HG03095 (cell line): ENCODE measurements around the gene THAP5.
"Not testable (repeated sequence)": the region's sequence is repeated elsewhere in the genome, so short reads cannot be mapped to it uniquely, and the experiment has no call there.

Source experiments
- ATAC-seq: cut with Tn5 transposase; IDR thresholded peaks from one replicate; pipeline ENCODE4 v1.9.1; 2021; ENCODE audit warnings: moderate library complexity; ENCODE audit not compliant: unreplicated experiment

Gene THAP5

DNA sequence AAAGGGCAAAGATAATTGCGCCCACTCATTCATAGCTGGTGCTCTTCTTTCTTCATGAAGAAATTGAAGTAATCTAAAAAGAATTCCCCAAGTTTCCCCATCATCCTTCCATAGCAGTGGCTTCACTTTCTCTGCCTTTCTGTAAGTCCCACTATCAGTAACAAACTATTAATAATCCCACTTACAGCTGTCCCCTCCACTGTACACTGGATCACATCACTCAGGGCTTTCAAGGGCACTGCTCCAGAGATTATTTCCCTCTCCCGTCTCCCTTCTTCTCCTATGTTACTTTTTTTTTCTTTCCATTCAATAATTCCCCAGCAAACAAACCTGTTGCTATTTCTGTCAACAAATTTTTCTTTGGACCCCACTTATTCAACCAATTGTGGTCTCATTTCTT lies 16.3 kb upstream of the THAP5 start:
- ATAC-seq, result no peak

- ATAC-seq, result no peak
Observed at GRCh38 chr7:108584211-108584610, 14.7 kb upstream of the THAP5 start.

GRCh38 chr7:108581655-108582491 lies 12.4 kb upstream of the THAP5 start:
- no peak for ATAC-seq

DNA sequence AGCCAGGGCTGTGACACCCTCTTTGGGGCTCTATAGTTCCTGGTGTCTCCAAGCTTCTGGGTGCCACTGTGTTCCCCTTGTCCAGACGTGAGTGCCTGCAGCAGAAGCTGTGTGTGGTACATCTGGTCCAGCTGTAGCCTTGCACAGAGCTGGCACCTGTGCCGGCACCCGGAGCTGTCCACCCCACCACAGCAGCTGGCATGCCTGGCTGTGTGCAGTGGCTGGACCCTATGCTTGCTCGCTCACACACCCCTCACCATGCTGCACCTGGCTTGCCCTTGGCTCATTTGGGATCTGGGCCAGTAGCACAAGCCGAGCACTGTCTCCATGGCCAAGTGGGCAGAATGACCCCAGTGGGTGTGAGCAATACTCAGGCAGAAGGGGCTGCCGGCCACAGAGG lies 10.8 kb upstream of the THAP5 start:
- ATAC-seq, result no peak

DNA sequence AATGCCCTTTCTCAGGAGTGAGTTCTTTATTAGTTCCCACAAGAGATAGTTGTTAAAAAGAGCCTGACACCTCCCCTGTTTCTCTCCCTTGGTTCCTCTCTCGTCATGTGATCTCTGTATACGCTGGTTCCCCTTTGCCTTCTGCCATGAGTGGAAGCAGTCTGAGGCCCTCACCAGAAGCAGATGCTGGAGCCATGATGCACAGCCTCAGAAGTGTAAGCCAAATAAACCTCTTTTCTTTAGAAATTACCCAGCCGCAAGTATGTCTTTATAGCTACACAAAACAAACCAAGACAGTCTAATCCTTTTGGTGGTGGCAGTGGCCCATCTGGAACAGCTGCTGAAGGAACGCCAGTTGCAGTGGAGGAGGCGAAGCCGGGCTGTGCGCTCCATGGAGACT lies 9.4 kb upstream of the THAP5 start:
- ATAC-seq, result no peak

DNA sequence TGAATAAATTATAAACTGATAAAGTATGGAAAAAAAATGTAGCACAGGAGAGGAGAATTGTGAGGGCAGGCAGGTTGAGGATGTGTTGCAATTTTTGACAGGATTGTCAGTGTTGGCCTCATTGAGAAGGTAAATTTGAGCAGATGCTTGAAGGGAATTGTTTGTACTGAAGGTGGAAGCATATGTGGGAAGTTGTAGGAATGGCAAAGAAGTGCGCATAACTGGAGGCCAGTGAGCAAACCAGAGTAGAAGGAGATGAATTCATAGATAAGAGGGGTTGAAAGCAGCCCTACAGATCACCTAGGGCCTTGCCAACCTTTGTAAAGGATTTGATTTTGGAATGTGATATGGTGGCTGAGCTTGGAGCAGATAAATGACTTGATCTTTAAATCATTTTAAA lies 6.6 kb upstream of the THAP5 start:
- no peak for ATAC-seq

DNA sequence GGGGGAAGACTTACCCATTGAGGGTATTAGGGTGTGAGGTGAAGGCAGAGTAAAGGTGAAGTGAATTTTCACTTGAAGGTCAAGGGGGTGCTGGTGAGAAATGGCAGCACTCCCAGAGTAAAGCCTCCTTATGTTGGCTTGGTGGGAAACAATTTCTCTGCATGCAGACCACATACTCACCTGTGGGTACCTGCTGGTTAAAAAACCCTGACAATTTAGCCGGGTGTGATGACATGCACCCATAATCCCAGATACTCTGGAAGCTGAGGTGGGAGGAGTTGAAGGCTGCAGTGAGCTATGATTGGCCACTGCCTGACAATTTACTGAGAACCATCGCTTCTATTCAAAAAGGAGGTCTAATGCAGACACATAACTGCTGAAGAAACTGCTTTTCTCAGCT lies 5.7 kb upstream of the THAP5 start:
- ATAC-seq, result no peak

- no peak for ATAC-seq
Observed at GRCh38 chr7:108572480-108572879, 3.0 kb upstream of the THAP5 start.

DNA sequence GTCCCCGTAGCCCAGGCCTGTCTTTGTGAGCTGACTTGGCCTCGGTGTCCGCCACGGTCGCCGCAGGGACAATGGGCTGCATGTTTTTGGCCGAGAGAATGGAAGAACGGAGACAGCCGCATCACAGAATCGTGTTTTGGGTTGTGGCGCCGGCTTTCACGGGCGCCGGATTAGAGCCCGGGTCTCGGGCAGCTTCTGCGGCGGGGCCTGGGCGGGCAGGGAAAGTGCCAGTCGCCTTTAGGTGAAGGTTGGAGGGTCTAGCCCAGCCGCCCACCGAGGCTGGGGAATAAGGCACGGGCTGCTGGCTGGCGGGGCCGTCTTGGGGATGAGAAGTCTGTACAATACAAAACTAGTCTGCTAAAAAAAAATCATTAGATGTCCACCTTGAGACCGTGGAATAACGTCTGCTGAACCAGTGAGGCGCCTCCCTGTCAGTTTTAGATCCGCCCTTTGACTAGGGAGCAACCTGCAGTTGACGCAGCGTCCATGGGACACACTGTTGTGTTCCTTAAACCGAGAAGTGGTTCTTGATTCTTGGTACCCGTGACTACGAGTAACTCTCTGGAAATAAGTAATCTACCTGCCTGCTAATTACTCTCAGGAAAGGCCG lies 745 bp upstream of the THAP5 start:
- peak; percentile 23 for ATAC-seq

DNA sequence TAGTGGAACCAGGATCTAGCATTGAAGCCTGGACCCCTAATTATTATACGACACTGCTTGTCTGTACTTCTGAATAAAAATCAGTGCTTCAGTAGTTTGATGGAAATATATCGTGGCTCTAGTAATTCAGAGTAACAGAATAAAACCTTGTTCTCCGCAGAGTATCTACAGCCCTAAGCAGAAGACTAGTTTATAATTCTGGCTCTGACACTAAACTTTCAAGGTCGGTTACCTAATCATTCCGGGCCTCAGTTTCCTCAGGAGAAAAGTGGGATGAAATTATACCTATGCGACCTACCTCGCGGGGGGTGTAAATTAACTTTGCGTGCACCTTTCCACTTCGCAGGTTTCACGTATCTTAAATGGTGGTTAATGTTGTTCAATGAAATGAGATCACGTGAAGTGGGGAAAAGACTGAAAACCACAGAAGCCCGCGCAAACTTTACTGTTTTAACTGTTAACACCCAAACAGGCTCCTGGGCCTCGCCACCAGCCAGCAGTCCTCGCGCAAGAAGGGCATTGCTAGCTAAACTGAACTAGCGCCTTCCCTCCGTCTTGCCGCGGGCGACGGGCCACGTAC lies 615 bp downstream of the THAP5 start:
- no peak for ATAC-seq

- ATAC-seq, result no peak
Observed at GRCh38 chr7:108565987-108566386, 3.5 kb downstream of the THAP5 start.

- no peak for ATAC-seq
Observed at GRCh38 chr7:108561047-108561619, 8.4 kb downstream of the THAP5 start.

GRCh38 chr7:108559253-108559652 lies 10.3 kb downstream of the THAP5 start:
- no peak for ATAC-seq

DNA sequence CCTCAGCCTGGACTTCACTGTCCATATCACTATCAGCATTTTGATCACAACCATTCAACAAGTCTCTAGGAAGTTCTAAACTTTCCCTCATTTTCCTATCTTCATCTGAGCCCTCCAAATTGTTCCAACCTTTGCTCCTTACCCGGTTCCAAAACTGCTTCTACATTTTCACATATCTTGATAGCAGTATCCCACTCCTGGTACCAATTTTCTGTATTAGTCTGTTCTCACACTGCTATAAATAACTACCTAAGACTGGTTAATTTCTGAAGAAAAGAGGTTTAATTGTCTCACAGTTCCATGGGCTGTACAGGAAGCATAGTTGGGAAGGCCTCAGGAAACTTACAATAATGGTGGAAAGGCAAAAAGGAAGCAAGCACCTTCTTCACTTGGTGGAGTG lies 11.9 kb downstream of the THAP5 start:
- no peak for ATAC-seq

- no peak for ATAC-seq
Observed at GRCh38 chr7:108557191-108557590, 12.3 kb downstream of the THAP5 start.

DNA sequence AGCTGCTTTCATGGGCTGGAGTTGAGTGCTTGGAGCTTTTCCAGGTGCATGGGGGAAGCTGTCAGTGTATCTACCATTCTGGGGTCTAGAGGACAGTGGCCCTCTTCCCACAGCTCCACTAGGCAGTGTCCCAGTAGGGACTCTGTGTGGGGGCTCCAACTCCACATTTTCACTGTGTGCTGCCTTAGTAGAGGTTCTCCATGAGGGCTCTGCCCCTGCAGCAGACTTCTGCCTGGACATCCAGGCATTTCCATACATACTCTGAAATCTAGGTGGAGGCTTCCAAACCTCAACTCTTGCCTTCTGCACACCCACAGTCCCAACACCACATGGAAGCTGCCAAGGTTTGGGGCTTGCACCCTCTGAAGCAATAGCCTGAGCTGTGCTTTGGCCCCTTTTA lies 12.8 kb downstream of the THAP5 start:
- ATAC-seq, result not testable (repeated sequence)

DNA sequence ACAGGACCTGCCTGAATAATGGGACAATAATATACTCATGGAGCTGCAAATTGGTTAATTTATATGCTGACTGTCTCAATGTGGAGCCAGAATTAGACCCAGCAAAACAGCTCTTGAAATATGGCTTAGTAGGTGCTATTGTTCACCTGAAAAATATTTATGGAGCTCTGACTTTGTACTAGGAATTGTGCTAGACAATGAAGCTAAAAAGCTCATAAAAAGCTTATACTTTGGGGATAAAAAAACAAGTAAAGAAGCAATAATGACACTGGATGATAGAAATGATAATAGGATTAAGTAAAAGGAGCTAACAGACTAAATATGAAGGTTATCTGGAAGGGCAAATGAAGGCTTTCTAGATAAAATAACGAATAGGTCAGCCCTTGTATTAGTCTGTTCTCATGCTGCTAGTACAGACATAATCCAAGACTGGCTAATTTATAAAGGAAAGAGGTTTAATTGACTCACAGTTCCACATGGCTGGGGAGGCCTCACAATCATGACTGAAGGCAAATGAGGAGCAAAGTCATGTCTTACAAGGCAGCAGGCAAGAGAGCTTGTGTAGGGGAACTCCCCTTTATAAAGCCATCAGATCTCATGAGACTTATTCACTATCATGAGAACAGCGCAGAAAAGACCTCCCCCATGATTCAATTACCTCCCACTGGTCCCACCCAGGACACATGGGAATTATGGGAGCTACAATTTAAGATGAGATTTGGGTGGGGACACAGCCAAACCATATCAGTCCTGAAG lies 21.2 kb downstream of the THAP5 start:
- not testable (repeated sequence) for ATAC-seq

DNA sequence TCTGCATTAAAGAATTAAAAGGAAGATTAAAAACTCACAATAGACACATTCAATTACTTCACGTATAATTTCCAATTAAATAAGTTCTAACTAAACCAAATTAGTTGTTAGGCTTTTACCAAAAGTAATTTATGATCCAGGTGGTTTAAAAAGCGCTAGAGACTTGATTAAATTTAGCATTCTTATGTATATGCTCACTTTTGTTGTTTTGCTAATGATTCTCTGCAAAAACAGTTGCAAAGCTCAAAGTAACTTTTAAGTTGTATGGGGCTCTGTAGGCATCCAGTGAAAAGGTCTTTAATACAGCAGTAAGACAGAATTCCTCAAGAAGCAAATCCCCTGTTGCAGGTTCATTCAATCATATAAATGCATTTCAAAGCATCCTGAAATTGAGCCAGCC lies 28.0 kb downstream of the THAP5 start:
- ATAC-seq, result no peak

DNA sequence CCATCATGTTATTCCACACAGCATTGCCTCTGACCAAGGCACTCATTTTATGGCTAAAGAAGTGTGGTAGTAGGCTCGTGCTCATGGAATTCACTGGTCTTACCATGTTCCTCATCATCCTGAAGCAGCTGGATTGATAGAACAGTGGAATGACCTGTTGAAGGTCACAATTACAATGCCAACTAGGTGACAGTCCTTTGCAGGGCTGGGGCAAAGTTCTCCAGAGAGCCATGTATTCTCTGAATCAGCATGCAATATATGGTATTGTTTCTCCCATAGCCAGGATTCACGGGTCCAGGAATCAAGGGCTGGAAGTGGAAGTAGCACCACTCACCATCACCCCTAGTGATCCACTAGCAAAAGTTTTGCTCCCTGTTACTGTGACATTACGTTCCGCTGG lies 30.8 kb downstream of the THAP5 start:
- ATAC-seq, result not testable (repeated sequence)

GRCh38 chr7:108538236-108538635 lies 31.3 kb downstream of the THAP5 start:
- not testable (repeated sequence) for ATAC-seq

DNA sequence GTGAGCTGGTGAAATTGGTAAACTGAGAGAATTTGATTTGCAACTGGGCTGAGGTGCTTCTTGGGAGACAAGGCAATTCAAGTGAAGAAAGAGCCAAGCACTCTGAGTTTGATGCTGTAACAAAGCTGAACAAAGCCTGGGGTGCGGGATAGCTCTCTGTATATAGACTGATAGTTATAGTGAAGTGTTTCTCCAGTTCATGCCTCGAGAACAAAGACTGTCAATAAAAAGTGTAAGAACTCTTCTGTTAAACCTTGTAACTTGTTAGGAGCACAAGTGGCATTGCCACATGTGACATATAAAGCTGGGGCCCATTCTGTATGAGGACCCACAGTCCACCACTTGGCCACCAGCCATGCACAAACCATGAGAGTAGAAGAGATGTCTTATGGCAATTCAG lies 32.3 kb downstream of the THAP5 start:
- no peak for ATAC-seq
